ENCODE measurements around the gene LFNG. TPM values are rescaled to one million over a fixed set of nuclear protein-coding genes. Genes with fewer than 3 reads are reported as not detected.

The LFNG gene
- total RNA-seq, 2 donors from 2014 or later: 61.4 to 105 TPM

GRCh38 chr7:2510130-2510776, 9.3 kb upstream of the LFNG start:
- H3K4me3 ChIP-seq: no peak overlapping the region
- H3K36me3 ChIP-seq: no peaks in the 10 kb centered on the region
- no peaks in the 10 kb centered on the region for H3K27me3 ChIP-seq
- H3K4me1 ChIP-seq: peaks cover 16% of the 10 kb centered on the region
- intact Hi-C loops (cut with DNase I): no loop called here
- H3K27ac ChIP-seq: no peak overlapping the region
- TF ChIP-seq, protein P1, sequence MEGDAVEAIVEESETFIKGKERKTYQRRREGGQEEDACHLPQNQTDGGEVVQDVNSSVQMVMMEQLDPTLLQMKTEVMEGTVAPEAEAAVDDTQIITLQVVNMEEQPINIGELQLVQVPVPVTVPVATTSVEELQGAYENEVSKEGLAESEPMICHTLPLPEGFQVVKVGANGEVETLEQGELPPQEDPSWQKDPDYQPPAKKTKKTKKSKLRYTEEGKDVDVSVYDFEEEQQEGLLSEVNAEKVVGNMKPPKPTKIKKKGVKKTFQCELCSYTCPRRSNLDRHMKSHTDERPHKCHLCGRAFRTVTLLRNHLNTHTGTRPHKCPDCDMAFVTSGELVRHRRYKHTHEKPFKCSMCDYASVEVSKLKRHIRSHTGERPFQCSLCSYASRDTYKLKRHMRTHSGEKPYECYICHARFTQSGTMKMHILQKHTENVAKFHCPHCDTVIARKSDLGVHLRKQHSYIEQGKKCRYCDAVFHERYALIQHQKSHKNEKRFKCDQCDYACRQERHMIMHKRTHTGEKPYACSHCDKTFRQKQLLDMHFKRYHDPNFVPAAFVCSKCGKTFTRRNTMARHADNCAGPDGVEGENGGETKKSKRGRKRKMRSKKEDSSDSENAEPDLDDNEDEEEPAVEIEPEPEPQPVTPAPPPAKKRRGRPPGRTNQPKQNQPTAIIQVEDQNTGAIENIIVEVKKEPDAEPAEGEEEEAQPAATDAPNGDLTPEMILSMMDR (IDR thresholded peaks at IDR 0.05): no peak
- H3K9ac ChIP-seq (ENCODE audit: low read depth in 2 of 2, low read length in 2 of 2): no peak overlapping the region
- no peaks in the 10 kb centered on the region for H3K9me3 ChIP-seq
- DNase-seq: no peak

GRCh38 chr7:2510909-2511768, 8.4 kb upstream of the LFNG start:
- Histone ChIP-seq H3K9me3 (no peaks in the 10 kb centered on the region), H3K36me3 (no peaks in the 10 kb centered on the region), H3K27ac (peak overlapping the region; percentile 65), H3K9ac (ENCODE audit: low read depth in 2 of 2, low read length in 2 of 2) (peak overlapping the region; percentile 56 to 58), H3K4me1 (peaks cover 16% of the 10 kb centered on the region), H3K27me3 (no peaks in the 10 kb centered on the region), H3K4me3 (no peak overlapping the region)
- intact Hi-C loops (cut with DNase I): no loop called here
- TF ChIP-seq, protein P1 (IDR thresholded peaks at IDR 0.05): no peak
- peak; percentile 70 for DNase-seq

GRCh38 chr7:2511769-2512168, 7.8 kb upstream of the LFNG start:
- Histone ChIP-seq H3K4me1 (peaks cover 16% of the 10 kb centered on the region), H3K27ac (peak overlapping the region; percentile 65), H3K27me3 (no peaks in the 10 kb centered on the region), H3K4me3 (no peak overlapping the region), H3K9me3 (no peaks in the 10 kb centered on the region), H3K36me3 (no peaks in the 10 kb centered on the region), H3K9ac (ENCODE audit: low read depth in 2 of 2, low read length in 2 of 2) (peak overlapping the region; percentile 35 to 56)
- TF ChIP-seq, protein P1 (IDR thresholded peaks at IDR 0.05): no peak
- DNase-seq: no peak
- intact Hi-C loops (cut with DNase I): no loop called here

- H3K27ac ChIP-seq: no peak overlapping the region
- peak overlapping the region; percentile 35 to 56 for H3K9ac ChIP-seq (ENCODE audit: low read depth in 2 of 2, low read length in 2 of 2)
- intact Hi-C loops (cut with DNase I): no loop called here
- peak; percentile 80 for DNase-seq
- TF ChIP-seq, protein P1 (IDR thresholded peaks at IDR 0.05): no peak
- no peaks in the 10 kb centered on the region for H3K36me3 ChIP-seq
- no peaks in the 10 kb centered on the region for H3K9me3 ChIP-seq
- H3K4me1 ChIP-seq: peaks cover 16% of the 10 kb centered on the region
- no peaks in the 10 kb centered on the region for H3K27me3 ChIP-seq
- no peak overlapping the region for H3K4me3 ChIP-seq
Observed at GRCh38 chr7:2512179-2512661, 7.4 kb upstream of the LFNG start.

- H3K27ac ChIP-seq: no peak overlapping the region
- no peaks in the 10 kb centered on the region for H3K27me3 ChIP-seq
- H3K4me1 ChIP-seq: peaks cover 16% of the 10 kb centered on the region
Observed at GRCh38 chr7:2512713-2513112, 6.9 kb upstream of the LFNG start.

More at GRCh38 chr7:2512713-2513112, 6.9 kb upstream of the LFNG start:
- Histone ChIP-seq H3K36me3 (no peaks in the 10 kb centered on the region), H3K9ac (ENCODE audit: low read depth in 2 of 2, low read length in 2 of 2) (peak overlapping the region in 1 of 2 donors; percentile 56), H3K9me3 (no peaks in the 10 kb centered on the region), H3K4me3 (no peak overlapping the region)
- no peak for DNase-seq
- intact Hi-C loops (cut with DNase I): no loop called here
- TF ChIP-seq, protein P1 (IDR thresholded peaks at IDR 0.05): no peak
